Smooth muscle cell (in vitro differentiated cells): ENCODE results near the gene L3MBTL1. TPM values are rescaled to one million over a fixed set of nuclear protein-coding genes. Genes with fewer than 3 reads are reported as not detected.

Source experiments
- DNase-seq: peaks from one replicate; lab custom pipeline; 2025; ENCODE audit not compliant: unreplicated experiment; lab: John Stamatoyannopoulos, UW
- H2AFZ ChIP-seq: fragments of 200-600 bp; sonication (generic); 2 replicates; pipeline ENCODE4 v1.6.0; 2016; ENCODE audit warnings: antibody characterized with exemption, low read depth, mild to moderate bottlenecking
- H3F3A ChIP-seq: fragments of 200-600 bp; sonication (generic); 2 replicates; pipeline ENCODE4 v1.6.0; 2017; ENCODE audit warnings: antibody characterized with exemption, low read depth
- H3K27ac ChIP-seq: fragments of 200-600 bp; sonication (generic); 2 replicates; pipeline ENCODE4 v1.5.1; 2016; ENCODE audit warnings: low read depth, mild to moderate bottlenecking
- H3K27me3 ChIP-seq: fragments of 200-600 bp; sonication (generic); 2 replicates; pipeline ENCODE4 v1.6.1; 2016; ENCODE audit warnings: low read depth, mild to moderate bottlenecking
- H3K36me3 ChIP-seq: fragments of 200-600 bp; sonication (generic); 2 replicates; pipeline ENCODE4 v1.5.1; 2016; ENCODE audit warnings: low read depth
- H3K4me1 ChIP-seq: fragments of 200-600 bp; sonication (generic); 2 replicates; pipeline ENCODE4 v1.5.1; 2016; ENCODE audit warnings: low read depth
- H3K4me2 ChIP-seq: fragments of 200-600 bp; sonication (generic); 2 replicates; pipeline ENCODE4 v1.6.0; 2016; ENCODE audit warnings: mild to moderate bottlenecking
- H3K4me3 ChIP-seq: fragments of 200-600 bp; sonication (generic); 2 replicates; pipeline ENCODE4 v1.5.1; 2016; ENCODE audit warnings: mild to moderate bottlenecking
- H3K79me2 ChIP-seq: fragments of 200-600 bp; sonication (generic); 2 replicates; pipeline ENCODE4 v1.6.0; 2016; ENCODE audit warnings: low read depth, mild to moderate bottlenecking
- H3K9ac ChIP-seq: fragments of 200-600 bp; sonication (generic); 2 replicates; pipeline ENCODE4 v1.6.0; 2016; ENCODE audit warnings: low read depth
- H3K9me3 ChIP-seq: fragments of 200-600 bp; sonication (generic); replicated peaks from 2 replicates; pipeline ENCODE4 v1.5.1; 2016; ENCODE audit warnings: low read depth
- H4K20me1 ChIP-seq: fragments of 200-600 bp; sonication (generic); 2 replicates; pipeline ENCODE4 v1.6.0; 2016; ENCODE audit warnings: low read depth
- WGBS: methylation state at CpG from one replicate; pipeline ENCODE4 v1.1.7; 2016; ENCODE audit warnings: low lambda C conversion rate; 5-methylcytosine and 5-hydroxymethylcytosine counted together
- polyA plus RNA-seq: library from polyadenylated mRNA; unstranded; fragments of >200 nt; fragmentation: Nextera tagmentation; extraction: Ambion mirVana; gene quantifications from 2 replicates; pipeline ENCODE4 v1.2.1, GENCODE V29; 2016
- total RNA-seq: library from RNA; depleted of rRNA; stranded (reverse); fragments of >200 nt; gene quantifications from 2 replicates; pipeline ENCODE4 v1.2.3, GENCODE V29; 2014
- TF ChIP-seq, protein P1 (sequence below): fragments of 200-600 bp; sonication (generic); IDR thresholded peaks from 2 replicates; pipeline ENCODE4 v1.5.1; 2017; ENCODE audit warnings: borderline replicate concordance, mild to moderate bottlenecking, antibody characterized with exemption; ENCODE audit not compliant: insufficient read depth, poor library complexity, severe bottlenecking

L3MBTL1 gene
- total and polyA plus RNA-seq, 2 experiments from 2014 or later: 7.7 to 8.9 TPM

DNA sequence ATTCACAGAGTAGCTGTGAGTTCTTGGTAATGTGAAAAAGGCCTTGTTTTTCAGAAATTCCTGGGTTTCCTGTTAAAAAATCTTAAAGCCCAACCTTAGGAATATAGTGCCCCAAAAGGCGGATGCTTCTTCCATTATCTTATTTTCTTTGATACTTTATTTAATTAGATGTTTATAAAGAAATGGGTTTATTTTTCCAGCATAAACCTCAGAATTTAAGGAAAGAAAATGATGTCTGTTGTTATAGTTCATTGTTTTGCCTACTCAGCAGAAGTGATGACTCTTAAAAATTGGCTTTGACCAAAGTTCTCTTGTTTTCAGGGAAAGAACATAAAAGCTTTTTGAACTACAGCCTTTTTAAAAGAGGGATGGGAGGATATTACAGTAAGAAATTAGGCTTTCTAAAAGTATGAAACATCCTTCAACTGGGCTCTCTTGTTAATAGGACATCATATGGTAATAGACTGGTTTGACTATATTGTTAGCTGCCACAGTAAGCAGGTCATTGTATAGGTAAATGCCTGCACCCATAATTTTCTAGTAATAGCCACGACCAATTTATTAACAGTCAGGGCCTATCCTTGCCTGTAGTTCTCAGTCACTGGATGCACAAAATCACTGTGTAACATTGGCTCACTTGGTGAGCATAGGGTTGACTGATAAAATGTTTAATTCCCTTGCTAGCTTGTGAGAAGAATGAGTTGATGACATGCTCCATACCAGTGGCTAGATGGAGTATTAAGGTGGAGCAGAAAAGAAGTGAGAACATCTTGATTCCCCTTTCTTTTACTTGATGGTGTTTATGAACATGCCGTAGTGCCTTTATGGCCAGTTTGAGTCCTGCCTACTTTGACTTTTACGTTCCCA lies 44.6 kb upstream of the L3MBTL1 start:
- peaks cover 20% of the 10 kb centered on the region for H3K4me1 ChIP-seq
- no peaks in the 10 kb centered on the region for H3K27me3 ChIP-seq
- no peak overlapping the region for H3K4me3 ChIP-seq
- WGBS: 97% methylated on average over 4 of the region's 4 CpGs
- DNase-seq: no peak
- peaks cover 49% of the 10 kb centered on the region for H3F3A ChIP-seq
- H3K9me3 ChIP-seq: no peaks in the 10 kb centered on the region
- H3K27ac ChIP-seq: peak overlapping the region; percentile 20
- peaks cover 37% of the 10 kb centered on the region for H3K36me3 ChIP-seq
- no peak overlapping the region for H2AFZ ChIP-seq
- peaks cover 100% of the 10 kb centered on the region for H4K20me1 ChIP-seq
- H3K4me2 ChIP-seq: no peak overlapping the region
- no peak overlapping the region for H3K9ac ChIP-seq
- TF ChIP-seq, protein P1, sequence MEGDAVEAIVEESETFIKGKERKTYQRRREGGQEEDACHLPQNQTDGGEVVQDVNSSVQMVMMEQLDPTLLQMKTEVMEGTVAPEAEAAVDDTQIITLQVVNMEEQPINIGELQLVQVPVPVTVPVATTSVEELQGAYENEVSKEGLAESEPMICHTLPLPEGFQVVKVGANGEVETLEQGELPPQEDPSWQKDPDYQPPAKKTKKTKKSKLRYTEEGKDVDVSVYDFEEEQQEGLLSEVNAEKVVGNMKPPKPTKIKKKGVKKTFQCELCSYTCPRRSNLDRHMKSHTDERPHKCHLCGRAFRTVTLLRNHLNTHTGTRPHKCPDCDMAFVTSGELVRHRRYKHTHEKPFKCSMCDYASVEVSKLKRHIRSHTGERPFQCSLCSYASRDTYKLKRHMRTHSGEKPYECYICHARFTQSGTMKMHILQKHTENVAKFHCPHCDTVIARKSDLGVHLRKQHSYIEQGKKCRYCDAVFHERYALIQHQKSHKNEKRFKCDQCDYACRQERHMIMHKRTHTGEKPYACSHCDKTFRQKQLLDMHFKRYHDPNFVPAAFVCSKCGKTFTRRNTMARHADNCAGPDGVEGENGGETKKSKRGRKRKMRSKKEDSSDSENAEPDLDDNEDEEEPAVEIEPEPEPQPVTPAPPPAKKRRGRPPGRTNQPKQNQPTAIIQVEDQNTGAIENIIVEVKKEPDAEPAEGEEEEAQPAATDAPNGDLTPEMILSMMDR: no peak
- peaks cover 62% of the 10 kb centered on the region for H3K79me2 ChIP-seq

DNA sequence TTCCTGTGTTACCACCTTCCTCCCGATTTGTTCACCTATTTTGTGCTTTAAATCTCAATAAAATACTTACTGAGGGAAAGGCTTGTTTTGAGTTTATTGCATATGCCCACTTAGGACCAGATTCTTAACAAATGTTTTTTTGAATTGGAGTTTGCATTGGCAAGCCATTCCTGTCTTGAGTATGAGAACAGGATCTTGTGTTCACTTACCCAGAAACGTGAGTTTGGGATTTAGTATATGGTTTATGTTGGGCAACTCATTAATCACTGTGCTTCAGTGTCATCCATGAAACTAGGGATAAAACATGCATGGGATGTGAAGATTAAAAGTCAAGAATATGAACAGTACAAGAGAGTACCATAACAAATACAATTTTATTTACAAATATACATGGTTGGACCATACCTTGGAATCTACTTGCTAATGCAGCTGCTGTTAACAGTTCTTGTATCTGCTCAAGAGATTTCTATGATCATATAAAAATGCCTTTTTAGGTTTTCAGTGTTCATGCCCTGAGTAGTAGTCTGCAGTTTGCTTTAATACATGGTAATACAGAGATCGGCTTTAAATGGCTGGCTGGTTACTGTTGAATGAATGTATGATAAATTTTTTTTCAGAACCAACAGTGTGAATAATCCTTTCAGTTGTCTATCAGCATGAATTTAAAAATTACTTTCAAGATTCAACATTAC lies 43.8 kb upstream of the L3MBTL1 start:
- TF ChIP-seq, protein P1: no peak
- Histone ChIP-seq H3K4me2 (no peak overlapping the region), H3K4me1 (peaks cover 20% of the 10 kb centered on the region), H3F3A (peaks cover 49% of the 10 kb centered on the region), H3K36me3 (peaks cover 37% of the 10 kb centered on the region), H3K27ac (no peak overlapping the region), H3K4me3 (no peak overlapping the region), H4K20me1 (peaks cover 99% of the 10 kb centered on the region), H3K9me3 (no peaks in the 10 kb centered on the region), H3K27me3 (no peaks in the 10 kb centered on the region), H3K79me2 (peaks cover 55% of the 10 kb centered on the region), H2AFZ (no peak overlapping the region), H3K9ac (no peak overlapping the region)
- 97% methylated on average over 3 of the region's 3 CpGs for WGBS
- no peak for DNase-seq

DNA sequence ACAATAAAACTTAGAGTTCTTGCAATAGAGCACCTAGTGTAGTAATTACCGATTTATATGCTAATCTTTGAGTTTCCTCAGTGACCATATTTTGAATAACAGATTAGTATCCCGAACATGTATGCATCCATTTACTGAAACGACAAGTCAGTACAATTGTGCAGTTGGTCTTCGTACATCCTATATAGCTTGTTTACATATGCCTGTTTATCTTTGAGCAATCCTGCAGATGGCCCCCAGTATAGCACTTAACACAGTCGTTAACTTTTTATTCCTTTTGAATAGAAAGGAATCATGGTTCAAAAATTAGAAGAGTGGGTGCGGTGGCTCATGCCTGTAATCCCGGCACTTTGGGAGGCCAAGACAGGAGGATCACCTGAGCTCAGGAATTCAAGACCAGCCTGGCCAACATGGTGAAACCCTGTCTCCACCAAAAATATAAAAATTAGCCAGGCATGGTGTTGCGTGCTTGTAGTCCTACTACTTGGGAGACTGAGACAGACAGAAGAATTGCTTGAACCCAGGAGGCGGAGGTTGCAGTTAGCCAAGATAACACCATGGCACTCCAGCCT lies 43.2 kb upstream of the L3MBTL1 start:
- no peak overlapping the region for H2AFZ ChIP-seq
- no peak overlapping the region for H3K4me2 ChIP-seq
- H3K36me3 ChIP-seq: peaks cover 35% of the 10 kb centered on the region
- peaks cover 48% of the 10 kb centered on the region for H3K79me2 ChIP-seq
- no peak overlapping the region for H3K4me3 ChIP-seq
- peaks cover 99% of the 10 kb centered on the region for H4K20me1 ChIP-seq
- WGBS: 94% methylated on average over 9 of the region's 9 CpGs
- H3K4me1 ChIP-seq: peaks cover 16% of the 10 kb centered on the region
- H3K9me3 ChIP-seq: no peaks in the 10 kb centered on the region
- DNase-seq: no peak
- TF ChIP-seq, protein P1: no peak
- H3K9ac ChIP-seq: no peak overlapping the region
- H3K27me3 ChIP-seq: no peaks in the 10 kb centered on the region
- peaks cover 46% of the 10 kb centered on the region for H3F3A ChIP-seq
- no peak overlapping the region for H3K27ac ChIP-seq
